DMS53 treated with DMSO at 0.1 percent for 48 hours (cell line): Measurements from ENCODE around the gene SLC7A11.

Source experiments
- DNase-seq: peaks from one replicate; lab custom pipeline; 2025; ENCODE audit not compliant: unreplicated experiment; lab: John Stamatoyannopoulos, UW

Gene SLC7A11

DNA sequence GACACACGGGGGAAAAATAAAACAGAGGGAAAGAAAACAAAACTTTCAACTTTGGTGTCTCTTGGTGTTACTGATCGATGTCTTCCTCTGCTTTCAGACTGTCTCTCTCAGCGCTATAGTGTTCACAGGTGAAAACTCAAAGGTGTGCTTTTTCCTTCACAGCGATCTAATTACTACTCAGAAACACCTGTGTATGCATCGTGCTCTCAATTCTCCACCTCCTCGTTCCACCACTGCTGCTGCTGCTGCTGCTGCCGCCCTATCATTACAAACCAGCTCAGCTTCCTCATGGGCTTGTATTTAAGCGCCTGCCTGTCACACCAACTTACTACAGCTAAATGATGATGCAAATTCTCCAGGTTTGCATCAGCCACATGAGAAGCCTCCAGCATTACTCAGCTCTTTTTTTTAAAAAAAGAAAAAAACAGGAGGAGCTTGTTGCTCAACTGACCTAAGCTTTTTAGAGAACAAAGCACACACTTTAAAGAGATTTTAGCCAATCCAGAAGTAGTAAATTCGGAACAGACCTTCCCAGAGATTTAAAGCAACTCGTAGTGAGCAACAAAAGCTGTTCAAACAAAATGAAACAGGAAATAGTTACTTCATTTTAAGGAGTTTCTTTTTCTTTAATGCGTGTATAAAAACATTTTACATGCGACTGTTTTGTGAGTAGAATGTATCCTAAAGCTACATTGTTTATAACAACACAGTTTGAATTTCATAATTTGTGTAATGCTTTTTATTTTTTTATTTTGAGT lies at the start of gene SLC7A11:
Gene SLC7A11 (minus strand): TSS at position 274 of the 758 bp plus-strand sequence. CDS start 280 bp downstream, outside the sequence.
- DNase-seq = peak; percentile 97

DNA sequence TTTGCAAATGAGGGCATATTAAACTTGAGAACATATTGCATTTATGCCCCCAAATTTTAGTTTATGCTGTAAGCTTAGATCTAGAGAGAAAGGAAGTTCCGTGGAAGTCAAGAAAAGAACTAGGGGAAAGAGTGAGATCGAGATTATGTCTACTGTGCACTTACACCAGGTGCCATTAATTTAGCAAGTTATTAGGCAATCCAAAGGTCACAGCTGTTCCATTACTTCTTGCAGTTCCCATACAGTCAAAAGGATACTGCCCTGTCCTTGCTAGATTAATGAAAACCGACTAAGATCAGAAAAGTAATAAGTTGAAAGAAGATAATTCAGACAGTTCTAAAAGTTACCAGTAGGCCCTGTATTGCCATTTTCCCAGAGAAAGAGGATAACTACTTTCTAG lies 49.3 kb upstream of the SLC7A11 start:
- DNase-seq = no peak

DNA sequence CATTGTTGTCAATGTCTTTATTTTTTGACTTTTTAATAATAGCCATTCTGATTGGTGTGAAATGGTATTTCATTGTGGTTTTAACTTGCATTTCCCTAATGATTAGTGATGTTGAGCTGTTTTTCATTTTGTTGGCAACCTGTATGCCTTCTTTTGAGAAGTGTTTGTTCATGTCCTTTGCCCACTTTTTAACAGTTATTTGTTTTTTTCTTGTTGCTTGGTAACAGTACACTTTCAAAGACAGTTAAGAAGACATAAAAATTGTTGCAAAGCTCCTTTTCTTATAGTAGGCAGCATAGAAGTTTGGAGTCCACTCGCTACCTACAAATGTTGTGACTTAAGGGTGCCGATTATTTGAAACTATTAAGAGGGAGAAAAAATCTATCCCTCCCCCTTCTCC lies 48.7 kb upstream of the SLC7A11 start:
- DNase-seq = no peak

DNA sequence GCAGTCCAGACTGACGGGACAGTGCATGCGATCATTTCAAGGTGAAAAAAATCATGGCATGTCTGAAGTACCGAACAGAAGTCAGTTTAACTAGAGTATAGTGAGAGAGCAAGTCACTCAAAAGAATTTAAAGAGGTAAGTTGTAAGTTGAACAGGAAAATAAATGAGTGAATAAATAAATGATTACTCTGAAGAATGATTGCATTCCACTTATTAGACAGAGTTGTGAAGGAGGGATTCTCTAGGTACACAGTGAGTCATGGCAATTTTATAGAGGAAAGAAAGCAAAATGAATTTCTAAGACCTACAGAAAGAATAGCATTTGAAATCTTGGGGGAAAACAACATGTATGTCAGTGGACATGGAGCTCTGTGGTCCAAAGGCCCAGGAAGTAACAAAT lies 37.1 kb upstream of the SLC7A11 start:
- no peak for DNase-seq

DNA sequence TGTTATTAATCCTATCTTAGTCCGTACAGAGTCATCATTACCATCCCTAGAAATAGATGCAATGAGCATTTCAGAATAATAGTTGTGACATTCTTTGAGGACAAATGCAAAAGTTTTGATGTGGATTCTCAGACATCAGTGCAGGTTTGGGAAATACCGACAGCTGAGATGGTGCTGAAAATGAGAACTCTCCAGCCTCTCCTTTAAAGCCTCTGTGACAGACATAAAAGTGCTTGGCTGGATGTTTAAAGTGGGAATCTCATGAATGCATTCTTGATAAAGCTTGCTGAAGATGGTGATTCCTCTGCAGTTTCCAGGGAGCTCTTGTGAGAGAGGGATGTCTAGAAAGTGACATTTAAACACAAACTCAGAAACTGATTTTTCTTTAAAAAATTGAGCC lies 35.0 kb upstream of the SLC7A11 start:
- DNase-seq = no peak

DNA sequence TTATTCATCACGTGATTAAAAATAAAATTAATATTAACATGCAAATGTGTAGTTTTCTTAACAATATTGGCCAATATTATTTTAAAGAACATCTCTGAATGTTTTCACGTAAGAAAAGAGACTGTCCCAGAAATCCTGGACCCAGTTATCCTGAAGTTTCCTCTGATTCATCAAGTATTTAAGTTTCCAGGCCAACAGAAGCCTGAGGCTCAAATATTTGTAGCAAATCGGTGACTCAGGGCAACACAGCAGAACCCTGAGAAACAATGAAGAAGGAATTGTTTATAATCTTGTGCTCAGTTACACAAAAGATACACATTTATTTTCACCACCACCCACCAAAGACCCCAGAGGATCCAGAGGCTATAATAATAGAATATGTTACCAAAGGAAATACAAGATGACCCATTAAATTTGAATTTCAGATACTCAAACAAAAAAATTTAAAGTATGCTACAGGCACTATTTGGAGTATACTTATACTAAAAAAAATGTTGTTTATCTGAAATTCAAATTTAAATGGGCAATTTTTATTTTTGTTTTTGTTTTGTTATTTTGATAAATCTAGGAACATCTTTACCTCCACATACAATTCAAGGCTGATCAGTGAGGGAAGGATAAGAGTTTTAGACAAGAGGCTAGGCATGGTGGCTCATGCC lies 33.9 kb upstream of the SLC7A11 start:
- DNase-seq = no peak

DNA sequence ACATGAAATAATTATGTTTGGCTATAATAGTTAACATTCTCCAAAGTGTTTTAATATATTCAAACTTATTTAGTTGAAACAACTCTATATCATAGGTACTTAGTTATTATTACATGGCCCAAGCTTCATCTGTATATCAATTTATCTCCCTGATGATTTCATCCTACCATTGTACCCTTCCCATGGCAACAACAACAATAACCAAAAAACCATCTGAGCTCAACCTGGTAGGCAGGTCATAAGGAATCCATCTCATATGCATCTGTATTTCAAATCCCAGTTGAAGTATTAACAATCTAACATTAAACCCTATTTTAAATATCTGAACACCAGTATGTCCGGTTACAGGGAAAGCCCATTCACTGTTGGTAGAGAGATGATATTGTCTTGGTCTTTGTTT lies 33.1 kb upstream of the SLC7A11 start:
- no peak for DNase-seq

DNA sequence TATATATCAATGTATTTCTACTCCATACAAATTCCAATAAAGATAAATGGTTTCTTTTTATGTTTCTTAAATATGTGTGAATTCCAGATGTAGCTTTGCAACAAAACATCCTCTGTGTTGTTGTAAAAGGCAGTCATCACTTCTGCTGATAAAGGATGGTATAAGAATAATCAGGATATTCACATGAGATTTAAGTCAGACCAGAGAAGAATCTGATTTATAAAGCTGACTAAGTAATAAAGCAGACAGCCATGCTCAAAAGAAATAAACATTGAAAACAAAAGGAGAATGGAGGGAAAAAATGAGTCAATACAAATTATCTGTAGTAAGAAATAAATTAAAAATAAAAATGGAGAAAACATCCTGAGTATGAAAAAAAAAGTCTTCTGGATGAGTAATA lies 27.0 kb upstream of the SLC7A11 start:
- DNase-seq = no peak

DNA sequence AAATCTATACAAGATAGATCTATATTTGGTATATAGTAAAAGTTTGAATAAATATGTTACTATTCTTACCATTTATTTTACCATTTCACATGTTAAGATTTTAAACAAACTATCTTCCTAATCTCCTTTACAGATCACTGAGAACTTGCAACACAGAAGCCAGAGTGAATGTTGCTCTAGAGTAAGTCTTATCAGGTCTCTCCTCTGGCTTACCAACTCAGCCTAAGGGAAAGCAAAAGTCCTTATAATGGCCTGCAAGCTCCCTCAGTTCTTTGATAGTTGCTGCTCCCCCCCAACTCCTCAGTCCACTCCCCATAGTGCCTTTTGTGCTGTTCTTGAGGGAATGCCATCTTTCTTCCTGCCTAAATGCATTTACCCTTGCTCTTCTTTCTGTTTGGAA lies 25.7 kb upstream of the SLC7A11 start:
- no peak for DNase-seq

DNA sequence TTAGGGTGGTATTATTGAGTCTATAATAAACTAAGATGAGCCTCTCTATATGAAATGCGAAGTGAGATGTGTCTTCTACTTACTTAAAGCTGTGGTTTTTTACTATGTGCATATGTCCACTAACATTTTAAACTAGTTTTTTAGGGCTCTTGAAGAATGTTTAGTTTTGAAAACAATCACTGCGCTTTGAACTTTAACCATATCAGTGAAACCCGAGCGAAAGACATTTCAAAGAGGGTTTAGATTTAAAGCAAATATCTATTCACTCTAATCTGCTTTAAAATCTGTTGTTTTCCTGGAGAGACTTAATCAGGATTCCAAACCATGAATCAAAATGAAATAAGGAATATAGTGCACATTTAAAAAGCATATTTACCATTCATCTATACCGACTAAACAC lies 24.8 kb upstream of the SLC7A11 start:
- no peak for DNase-seq

DNA sequence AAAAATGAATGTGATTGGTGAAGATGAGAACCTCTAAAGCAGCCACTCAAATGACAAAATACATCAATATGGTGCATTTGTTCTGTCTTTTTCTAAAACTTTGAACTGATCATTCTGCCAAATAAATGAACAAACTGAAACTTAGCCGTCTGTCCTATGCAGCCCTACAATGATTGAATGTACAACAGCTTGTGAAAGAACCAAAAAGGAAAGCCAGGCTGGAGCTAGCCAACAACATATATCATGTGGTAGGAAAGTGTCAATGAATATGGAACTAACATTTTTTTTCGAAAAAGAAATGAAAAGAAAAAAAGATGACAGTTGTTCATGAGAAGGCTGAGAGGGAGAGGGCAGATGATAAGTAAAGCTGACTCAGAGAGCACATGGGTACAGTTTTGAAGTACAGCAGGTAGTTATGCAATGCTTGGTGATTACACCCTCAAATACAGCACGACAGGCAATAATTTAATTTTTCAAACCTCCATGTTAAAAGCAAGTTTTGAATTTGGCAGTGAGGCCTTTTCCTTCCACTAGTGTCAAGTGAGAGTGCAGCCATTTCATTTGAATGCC lies 21.2 kb upstream of the SLC7A11 start:
- no peak for DNase-seq

DNA sequence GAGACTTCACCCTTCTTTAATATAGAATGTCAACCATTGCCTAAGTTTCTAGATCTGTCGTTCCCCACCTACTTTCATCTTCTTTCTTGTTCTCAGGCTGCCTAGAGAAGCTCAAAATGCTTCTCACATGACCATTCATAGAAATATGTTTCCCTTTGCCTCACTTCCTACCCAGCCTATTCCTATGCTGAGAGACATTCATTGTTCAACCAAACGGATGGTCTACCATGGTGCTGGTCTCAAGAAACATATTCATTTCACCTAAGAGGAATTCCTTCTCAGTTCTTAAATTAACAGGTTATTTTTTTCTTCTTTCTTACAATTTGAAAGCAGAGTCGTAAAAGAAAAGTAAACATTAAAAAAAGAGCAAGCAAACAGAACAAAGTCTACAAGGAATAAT lies 20.3 kb upstream of the SLC7A11 start:
- no peak for DNase-seq

DNA sequence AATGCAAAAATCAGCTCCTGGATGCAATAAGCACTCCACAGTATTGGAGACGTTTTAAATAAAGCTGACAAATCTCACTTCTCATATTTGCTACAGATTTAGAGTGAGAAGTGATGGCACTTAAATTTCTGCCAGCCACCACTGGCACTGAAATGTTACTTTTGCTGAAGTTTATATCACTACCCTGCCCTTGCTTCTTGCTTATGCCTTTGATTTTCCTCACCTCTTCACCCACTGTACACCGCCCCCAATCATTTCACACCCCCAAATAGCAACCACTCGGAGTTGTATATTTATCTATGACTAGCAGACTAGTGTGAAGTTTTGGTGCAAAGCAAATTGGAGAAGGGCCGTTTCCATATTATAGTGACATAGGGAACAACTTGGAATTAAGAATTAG lies 19.9 kb upstream of the SLC7A11 start:
- no peak for DNase-seq

DNA sequence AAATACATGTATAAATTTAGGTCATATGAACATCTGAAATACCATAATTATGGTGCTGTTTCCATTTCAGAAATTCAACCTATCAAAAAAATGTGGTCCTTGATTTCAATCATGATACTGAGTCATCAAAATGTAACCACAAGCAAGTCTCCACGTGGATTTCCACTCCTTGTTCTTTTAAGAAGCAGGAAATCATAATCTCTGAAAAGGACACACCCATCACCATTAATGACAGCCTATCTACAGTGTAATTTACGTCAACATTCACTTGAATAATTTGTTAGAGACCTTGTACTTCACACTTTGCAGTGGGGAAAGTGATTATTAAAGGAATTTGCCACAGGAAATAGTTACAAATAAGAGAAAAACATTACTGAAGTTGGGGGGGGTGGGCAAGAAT lies 17.7 kb upstream of the SLC7A11 start:
- DNase-seq = no peak

DNA sequence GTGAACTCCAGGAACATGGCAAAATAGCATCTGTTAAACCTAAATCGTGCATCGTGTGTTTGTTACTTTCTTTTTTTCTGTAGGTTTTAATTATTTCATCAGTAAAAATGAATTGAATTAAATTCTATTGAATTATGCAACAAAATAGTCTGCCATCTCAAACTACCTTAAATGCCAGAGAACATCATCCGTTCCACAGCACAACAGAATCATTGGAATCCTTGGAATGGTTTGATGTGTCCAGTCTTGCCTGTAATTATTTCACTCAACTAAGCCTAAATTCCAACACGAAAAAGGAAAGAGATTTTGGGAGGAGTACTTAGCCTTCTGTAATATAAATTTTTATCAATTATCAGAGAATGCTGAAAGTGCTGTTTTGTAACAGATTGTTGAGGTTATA lies 17.1 kb upstream of the SLC7A11 start:
- DNase-seq = no peak

DNA sequence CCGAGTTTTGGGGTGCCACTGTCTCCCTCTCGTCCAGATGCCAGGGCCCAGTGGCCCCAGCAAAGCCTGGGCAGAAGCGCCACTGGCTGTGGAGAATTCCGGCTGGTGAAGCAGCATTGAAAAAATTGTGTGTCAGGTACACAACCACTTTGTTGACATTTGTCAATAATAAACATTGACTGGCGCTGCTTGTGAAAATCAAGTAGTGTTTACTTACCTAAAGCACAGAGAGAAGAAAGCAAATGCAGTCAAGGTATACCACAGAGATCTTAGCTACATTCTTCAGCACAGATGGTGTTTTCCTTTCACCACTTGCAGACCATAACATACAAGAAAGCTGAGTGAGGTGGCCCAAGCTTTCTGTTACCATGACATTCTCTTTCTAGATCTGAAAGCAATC lies 14.5 kb upstream of the SLC7A11 start:
- peak; percentile 78 for DNase-seq

DNA sequence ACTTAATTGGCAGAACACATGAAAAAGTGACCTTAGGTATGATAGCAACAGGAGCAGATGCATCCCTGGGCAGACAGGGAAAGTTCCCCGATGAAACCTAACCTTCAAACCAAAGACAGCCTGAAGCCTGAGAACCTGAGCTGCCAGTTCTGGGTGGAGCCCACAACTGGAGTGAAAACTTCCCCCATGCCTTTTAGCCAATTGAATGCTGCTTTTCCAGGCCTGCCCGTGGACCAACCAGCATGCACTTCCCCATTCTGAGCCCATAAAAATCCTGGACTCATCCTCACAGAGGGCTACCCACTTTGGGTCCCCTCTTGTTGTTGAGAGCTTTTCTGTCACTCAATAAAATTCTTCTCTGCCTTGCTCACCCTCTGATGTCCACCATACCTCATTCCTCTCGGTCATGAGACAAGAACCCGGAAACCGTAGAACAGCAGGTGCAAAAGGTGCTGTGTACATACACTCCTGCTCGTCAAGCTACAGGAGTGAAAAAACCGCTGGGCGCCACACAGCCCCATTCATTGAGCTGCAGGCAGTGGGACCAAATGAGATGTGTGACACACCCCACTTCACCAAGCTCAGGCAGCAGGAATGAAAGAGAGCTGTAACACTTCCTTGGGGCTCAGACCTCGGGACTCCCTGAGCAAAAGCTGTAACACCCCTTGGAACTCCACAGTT lies 13.9 kb upstream of the SLC7A11 start:
- peak; percentile 84 for DNase-seq

DNA sequence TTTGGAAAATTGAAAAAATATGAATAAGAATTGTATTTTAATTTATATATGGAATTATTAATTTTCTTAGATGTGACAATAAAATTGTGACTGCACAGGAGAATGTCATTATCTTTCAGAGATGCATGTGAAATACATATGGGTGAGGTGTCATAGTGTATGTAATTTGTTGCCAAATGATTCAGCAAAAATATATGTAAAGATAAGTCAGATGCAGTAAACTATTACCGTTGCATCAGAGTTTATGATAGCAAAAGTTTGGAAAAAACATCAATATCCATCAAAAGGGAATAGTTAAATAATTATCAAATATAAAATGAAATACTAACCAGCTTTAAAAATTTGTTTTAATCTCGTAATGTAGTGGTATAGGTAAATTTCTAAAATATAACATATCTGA lies 10.4 kb upstream of the SLC7A11 start:
- DNase-seq = no peak

DNA sequence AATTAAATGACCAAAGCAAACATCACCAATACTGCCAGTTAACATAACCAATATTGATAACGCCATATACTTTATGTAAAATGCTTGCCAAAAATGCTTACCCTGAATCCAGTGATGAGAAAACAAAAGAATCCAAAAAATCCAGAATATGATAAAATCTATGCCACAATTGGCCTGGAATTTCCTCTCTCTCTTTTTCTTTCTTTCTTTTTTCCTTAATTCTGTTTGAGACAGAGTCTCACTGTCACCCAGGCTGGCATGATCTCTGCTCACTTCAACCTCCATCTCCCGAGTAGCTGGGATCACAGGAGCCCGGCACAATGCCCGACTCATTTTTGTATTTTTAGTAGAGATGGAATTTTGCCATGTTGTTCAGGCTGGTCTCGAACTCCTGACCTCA lies 9.8 kb upstream of the SLC7A11 start:
- no peak for DNase-seq

DNA sequence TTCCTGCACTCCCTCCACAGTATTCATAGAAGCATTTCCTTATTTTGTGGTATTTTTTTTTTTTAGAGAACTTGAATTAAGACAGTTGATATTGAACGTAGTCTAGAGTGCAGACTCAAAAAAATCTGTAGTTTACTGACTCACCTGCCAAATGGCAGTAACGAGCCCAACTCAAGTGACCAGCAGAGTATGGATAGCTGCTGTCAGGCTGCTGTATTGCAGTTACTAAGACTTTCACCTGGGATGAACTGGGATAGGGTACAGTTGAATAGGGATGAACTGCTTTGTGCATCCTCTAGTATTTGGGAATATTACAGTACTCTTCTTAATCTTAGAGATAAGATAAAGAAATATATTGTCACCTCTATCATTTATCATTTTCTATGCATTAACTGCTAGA lies 7.0 kb upstream of the SLC7A11 start:
- DNase-seq = no peak

DNA sequence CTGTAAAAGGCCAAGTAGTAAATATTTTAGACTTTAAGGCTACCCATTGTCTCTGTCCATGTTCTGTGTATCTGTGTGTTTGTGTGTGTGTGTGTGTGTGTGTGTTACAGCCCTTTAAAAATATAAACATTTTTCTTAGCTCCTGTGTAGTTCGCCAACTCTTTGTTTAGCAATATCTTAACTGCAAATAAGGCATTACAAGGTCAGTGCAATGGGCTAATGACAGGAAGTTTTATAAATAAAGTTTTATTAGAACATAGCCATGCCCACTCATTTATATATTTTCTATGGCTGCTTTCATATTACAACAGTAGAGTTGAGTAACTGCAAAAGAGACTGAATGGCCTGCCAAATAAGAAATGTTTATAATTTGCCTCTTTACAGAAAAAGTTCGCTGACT lies 5.9 kb upstream of the SLC7A11 start:
- no peak for DNase-seq

DNA sequence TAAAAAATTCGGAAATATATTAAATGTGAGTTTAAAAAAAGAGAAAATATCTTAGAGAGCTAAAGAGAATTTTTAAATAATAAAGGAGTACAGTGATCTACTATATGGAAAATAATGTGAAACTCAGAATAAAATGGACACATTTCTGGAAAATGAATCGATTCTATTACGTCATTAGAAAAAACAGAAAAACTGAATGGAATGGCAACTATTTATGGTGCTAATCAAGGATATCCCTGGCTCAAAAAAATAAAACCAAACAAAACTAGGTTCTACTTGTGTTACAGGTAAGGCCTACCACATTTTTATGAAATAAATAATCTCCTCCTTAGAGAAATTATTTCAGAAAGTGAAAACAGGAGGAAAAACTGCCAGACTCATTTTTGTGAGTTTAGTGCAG lies 5.5 kb upstream of the SLC7A11 start:
- DNase-seq = no peak
